AG04450 (cell line): ENCODE data around the gene CSGALNACT2. TPM values are rescaled to one million over a fixed set of nuclear protein-coding genes. Genes with fewer than 3 reads are reported as not detected.
A peak's percentile ranks its signal among the peaks of the same experiment; 100 is the strongest.

Experiments
- CTCF ChIA-PET: fragments of 300-600, 350-600 bp; formaldehyde crosslinking; extraction: SDS; loops from one replicate; lab custom pipeline; 2022; ENCODE audit warnings: antibody characterized with exemption, inconsistent platforms; lab: Charles Lee
- POLR2A ChIA-PET: fragments of 350-600 bp; formaldehyde crosslinking; extraction: SDS; loops from one replicate; lab custom pipeline; 2021; ENCODE audit warnings: antibody characterized with exemption, inconsistent platforms; lab: Yijun Ruan, JAX
- DNase-seq: peaks from one replicate; pipeline ENCODE4 v3.0.0-alpha.2; 2011; ENCODE audit warnings: low read depth, low spot score
- H3K27ac ChIP-seq: one replicate; pipeline ENCODE4 v1.5.1; 2012; ENCODE audit warnings: low read depth, low read length, control low read depth
- H3K27me3 ChIP-seq: one replicate; pipeline ENCODE4 v1.6.0; 2012; ENCODE audit warnings: low read length; ENCODE audit not compliant: control insufficient read depth, insufficient read depth
- H3K4me3 ChIP-seq: 2 replicates; pipeline ENCODE4 v1.5.1; 2011; ENCODE audit warnings: mild to moderate bottlenecking, low read depth, low read length, control low read depth
- H3K9me3 ChIP-seq: 2 replicates; pipeline ENCODE4 v1.5.1; 2012; ENCODE audit warnings: low read length; ENCODE audit not compliant: control insufficient read depth, insufficient read depth
- CTCF ChIP-seq: IDR thresholded peaks from 2 replicates; pipeline ENCODE4 v1.5.1; 2011; ENCODE audit warnings: low read depth, low read length, control low read depth, inconsistent platforms
- polyA plus RNA-seq: library from polyadenylated mRNA; depleted of rRNA; stranded (reverse); fragments of >200 nt; gene quantifications from 2 replicates; pipeline ENCODE4 v1.2.3, GENCODE V29; 2011

Gene CSGALNACT2
- polyA plus RNA-seq, 1 experiment, result 23.0 TPM

- TF ChIP-seq CTCF, result peak; percentile 75
- H3K4me3 ChIP-seq, result no peak overlapping the region
- peaks cover 7% of the 10 kb centered on the region for H3K27me3 ChIP-seq
- H3K9me3 ChIP-seq, result peaks cover 4% of the 10 kb centered on the region; the same call in 1 of the 2 replicates
- CTCF ChIA-PET, result interaction anchor here (0.6 to 2.7 kb wide), 19 partner anchors 8 to 256 kb away, joined by 3 to 21 read pairs (median 5); no protein-coding TSS in a partner anchor
- DNase-seq, result peak; percentile 11
- H3K27ac ChIP-seq, result no peak overlapping the region
- POLR2A ChIA-PET, result no interaction called here
Measured at GRCh38 chr10:43204943-43205671, 66.9 kb downstream of the CSGALNACT2 start.

GRCh38 chr10:43205681-43206390, 67.6 kb downstream of the CSGALNACT2 start:
- H3K9me3 ChIP-seq, result peaks cover 4% of the 10 kb centered on the region; the same call in 1 of the 2 replicates
- H3K4me3 ChIP-seq, result no peak overlapping the region
- CTCF ChIA-PET, result interaction anchor here (0.8 to 2.7 kb wide), 12 partner anchors 8 to 237 kb away, joined by 3 to 21 read pairs (median 5); no protein-coding TSS in a partner anchor
- no peak overlapping the region for H3K27ac ChIP-seq
- POLR2A ChIA-PET, result no interaction called here
- TF ChIP-seq CTCF, result no peak
- no peak for DNase-seq
- H3K27me3 ChIP-seq, result peaks cover 4% of the 10 kb centered on the region

- Histone ChIP-seq H3K4me3 (no peak overlapping the region), H3K9me3 (peaks cover 4% of the 10 kb centered on the region; the same call in 1 of the 2 replicates), H3K27me3 (peaks cover 4% of the 10 kb centered on the region), H3K27ac (no peak overlapping the region)
- DNase-seq, result no peak
- TF ChIP-seq CTCF, result no peak
- ChIA-PET CTCF (interaction anchor here (1.1 to 1.6 kb wide), 2 partner anchors 9 to 141 kb away, joined by 3 to 5 read pairs; no protein-coding TSS in a partner anchor), POLR2A (no interaction called here)
Measured at GRCh38 chr10:43206391-43207235, 68.4 kb downstream of the CSGALNACT2 start.

GRCh38 chr10:43208147-43209073, 70.2 kb downstream of the CSGALNACT2 start:
- no peak for DNase-seq
- no peak overlapping the region for H3K27ac ChIP-seq
- no peak overlapping the region for H3K4me3 ChIP-seq
- ChIA-PET CTCF (no interaction called here), POLR2A (no interaction called here)
- no peak for TF ChIP-seq CTCF
- peaks cover 3% of the 10 kb centered on the region; the same call in 1 of the 2 replicates for H3K9me3 ChIP-seq
- H3K27me3 ChIP-seq, result peaks cover 7% of the 10 kb centered on the region
